MCF 10A (cell line): Measurements from ENCODE around the gene SIAH3. TPM values are rescaled to one million over a fixed set of nuclear protein-coding genes. Genes with fewer than 3 reads are reported as not detected.
A peak's percentile ranks its signal among the peaks of the same experiment; 100 is the strongest.

Source experiments
- BruUV-seq: library from RNA; stranded (reverse); fragments of 400-500 nt; replicated peaks from 2 replicates; lab custom pipeline; 2021; lab: Mats Ljungman, UMichigan
- CTCF ChIA-PET: fragments of 300-600 bp; sonication (Branson Sonifier 250); formaldehyde crosslinking; extraction: SDS; loops from one replicate; lab custom pipeline; 2021; ENCODE audit warnings: antibody characterized with exemption, inconsistent platforms; lab: Yijun Ruan, JAX
- POLR2A ChIA-PET: fragments of 300-600, 350-650 bp; sonication (Branson Sonifier 250); formaldehyde crosslinking; extraction: SDS; loops from one replicate; lab custom pipeline; 2020; ENCODE audit warnings: antibody characterized with exemption, inconsistent platforms; lab: Yijun Ruan, JAX
- DNase-seq: peaks from one replicate; pipeline ENCODE4 v3.0.0-alpha.2; 2018; ENCODE audit not compliant: unreplicated experiment
- H3K27ac Mint-ChIP-seq: one replicate; pipeline ENCODE4 v1.8.0; 2022; ENCODE audit warnings: mild to moderate bottlenecking, low read depth, mixed read lengths; ENCODE audit not compliant: unreplicated experiment
- H3K27me3 Mint-ChIP-seq: one replicate; pipeline ENCODE4 v1.8.0; 2022; ENCODE audit warnings: mixed read lengths; ENCODE audit not compliant: insufficient read depth, unreplicated experiment
- H3K36me3 Mint-ChIP-seq: one replicate; pipeline ENCODE4 v1.8.0; 2022; ENCODE audit warnings: mild to moderate bottlenecking, moderate library complexity, mixed read lengths; ENCODE audit not compliant: insufficient read depth, unreplicated experiment
- H3K4me1 Mint-ChIP-seq: one replicate; pipeline ENCODE4 v1.8.0; 2022; ENCODE audit warnings: mixed read lengths; ENCODE audit not compliant: insufficient read depth, unreplicated experiment
- H3K4me3 Mint-ChIP-seq: one replicate; pipeline ENCODE4 v1.8.0; 2022; ENCODE audit warnings: mild to moderate bottlenecking, moderate library complexity, mixed read lengths; ENCODE audit not compliant: unreplicated experiment
- H3K9me3 Mint-ChIP-seq: one replicate; pipeline ENCODE4 v1.8.0; 2022; ENCODE audit warnings: mixed read lengths; ENCODE audit not compliant: unreplicated experiment
- intact Hi-C: fragments of 100-400 bp; cut with micrococcal nuclease; formaldehyde crosslinking; loops from 2 replicates; pipeline ENCODE4 v1.14.1; 2022
- total RNA-seq: library from RNA; stranded (reverse); gene quantifications from 2 replicates; pipeline ENCODE4 v1.2.3, GENCODE V29; 2022
- TF ChIP-seq, protein P1 (sequence below): fragments of 200-600 bp; IDR thresholded peaks from one replicate; pipeline ENCODE4 v1.8.0; 2022; ENCODE audit warnings: antibody characterized with exemption, mild to moderate bottlenecking; ENCODE audit not compliant: unreplicated experiment

SIAH3 gene
- total RNA-seq, 1 experiment from 2014 or later: not detected

DNA sequence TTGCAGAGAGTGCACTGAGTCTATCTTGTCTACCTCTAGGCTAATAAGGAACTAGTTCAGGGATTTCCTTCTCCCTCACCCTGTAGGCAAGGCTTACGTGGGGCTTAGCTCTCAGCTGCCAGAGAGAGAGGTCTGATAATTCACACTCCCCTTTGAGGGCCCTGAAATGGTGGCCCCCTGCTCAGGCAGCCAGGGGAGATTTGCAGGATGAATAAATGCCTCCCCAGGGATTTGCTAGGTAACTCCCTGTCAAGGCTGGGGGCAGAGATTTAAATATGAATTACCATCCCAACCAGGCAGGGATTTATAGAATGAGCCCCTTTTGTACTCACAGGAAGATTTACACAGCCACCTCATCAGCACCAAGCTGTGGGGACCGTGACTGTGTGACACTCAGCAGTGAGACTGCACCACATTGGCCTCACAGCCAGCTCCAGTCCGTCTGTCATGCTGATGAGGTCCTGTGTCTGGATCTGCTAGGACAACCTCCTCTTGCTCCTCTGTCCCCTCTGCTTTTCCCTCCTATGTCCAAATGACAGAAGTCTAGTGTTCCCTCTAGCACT is 76.1 kb downstream of the SIAH3 start:
- no peaks in the 10 kb centered on the region for H3K9me3 Mint-ChIP-seq
- DNase-seq: no peak
- H3K27me3 Mint-ChIP-seq: no peaks in the 10 kb centered on the region
- no peak overlapping the region for H3K4me3 Mint-ChIP-seq
- TF ChIP-seq, protein P1, sequence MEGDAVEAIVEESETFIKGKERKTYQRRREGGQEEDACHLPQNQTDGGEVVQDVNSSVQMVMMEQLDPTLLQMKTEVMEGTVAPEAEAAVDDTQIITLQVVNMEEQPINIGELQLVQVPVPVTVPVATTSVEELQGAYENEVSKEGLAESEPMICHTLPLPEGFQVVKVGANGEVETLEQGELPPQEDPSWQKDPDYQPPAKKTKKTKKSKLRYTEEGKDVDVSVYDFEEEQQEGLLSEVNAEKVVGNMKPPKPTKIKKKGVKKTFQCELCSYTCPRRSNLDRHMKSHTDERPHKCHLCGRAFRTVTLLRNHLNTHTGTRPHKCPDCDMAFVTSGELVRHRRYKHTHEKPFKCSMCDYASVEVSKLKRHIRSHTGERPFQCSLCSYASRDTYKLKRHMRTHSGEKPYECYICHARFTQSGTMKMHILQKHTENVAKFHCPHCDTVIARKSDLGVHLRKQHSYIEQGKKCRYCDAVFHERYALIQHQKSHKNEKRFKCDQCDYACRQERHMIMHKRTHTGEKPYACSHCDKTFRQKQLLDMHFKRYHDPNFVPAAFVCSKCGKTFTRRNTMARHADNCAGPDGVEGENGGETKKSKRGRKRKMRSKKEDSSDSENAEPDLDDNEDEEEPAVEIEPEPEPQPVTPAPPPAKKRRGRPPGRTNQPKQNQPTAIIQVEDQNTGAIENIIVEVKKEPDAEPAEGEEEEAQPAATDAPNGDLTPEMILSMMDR: no peak
- intact Hi-C loops: no loop called here
- no peaks in the 10 kb centered on the region for H3K36me3 Mint-ChIP-seq
- CTCF ChIA-PET: interaction anchor here (0.7 kb wide), 1 partner anchor 28 kb away, joined by 3 read pairs; no protein-coding TSS in a partner anchor
- no TSS peak for BruUV-seq
- no peak overlapping the region for H3K27ac Mint-ChIP-seq
- POLR2A ChIA-PET: interaction anchor here (0.7 kb wide), 1 partner anchor 16 kb away, joined by 3 read pairs; no protein-coding TSS in a partner anchor
- H3K4me1 Mint-ChIP-seq: no peaks in the 10 kb centered on the region

DNA sequence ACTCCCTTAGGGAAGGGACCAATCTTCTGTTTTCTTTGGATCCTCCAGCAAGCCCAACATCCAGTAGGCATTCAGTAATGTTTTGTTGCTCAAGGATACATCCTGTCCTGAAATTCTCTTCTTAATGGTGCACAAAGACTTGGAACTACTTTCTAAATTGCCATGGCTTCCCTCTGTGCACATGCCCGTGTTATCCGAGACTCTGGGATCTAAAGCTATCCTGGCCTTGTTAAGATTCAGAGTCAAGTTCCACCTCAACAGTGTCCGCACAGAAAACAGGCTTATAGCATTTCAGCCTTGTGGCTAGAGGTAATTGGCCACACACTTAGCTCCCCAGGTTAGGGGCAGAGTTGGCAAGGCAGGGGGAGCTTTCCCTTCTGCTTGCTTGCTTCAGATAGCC is 77.6 kb downstream of the SIAH3 start:
- TF ChIP-seq, protein P1: no peak
- no peak overlapping the region for H3K27ac Mint-ChIP-seq
- CTCF ChIA-PET: no interaction called here
- POLR2A ChIA-PET: interaction anchor here (1.7 kb wide), 1 partner anchor 34 kb away, joined by 3 read pairs; no protein-coding TSS in a partner anchor
- H3K36me3 Mint-ChIP-seq: no peaks in the 10 kb centered on the region
- no peaks in the 10 kb centered on the region for H3K4me1 Mint-ChIP-seq
- no peak for DNase-seq
- H3K4me3 Mint-ChIP-seq: no peak overlapping the region
- intact Hi-C loops: no loop called here
- BruUV-seq: no TSS peak
- H3K27me3 Mint-ChIP-seq: no peaks in the 10 kb centered on the region
- no peaks in the 10 kb centered on the region for H3K9me3 Mint-ChIP-seq

DNA sequence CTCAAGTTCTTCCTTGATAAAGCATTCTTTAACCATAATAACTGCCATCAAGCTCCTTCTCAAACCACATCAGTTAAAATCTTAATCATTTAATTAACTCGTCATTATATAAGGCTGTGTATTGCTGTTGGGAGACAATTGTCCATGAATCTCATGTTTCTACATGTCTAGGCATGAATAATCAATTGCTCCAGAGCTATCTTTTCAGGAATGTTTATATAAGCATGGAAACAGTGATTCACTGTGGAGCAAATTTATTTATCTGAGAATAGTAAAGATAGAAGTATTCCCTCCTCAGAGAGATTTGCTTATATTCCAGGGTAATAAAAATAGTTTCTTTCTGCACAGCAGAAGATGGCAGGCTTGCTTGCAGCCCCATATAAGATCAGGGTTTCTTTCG is 78.3 kb downstream of the SIAH3 start:
- Mint-ChIP-seq H3K9me3 (no peaks in the 10 kb centered on the region), H3K27me3 (no peaks in the 10 kb centered on the region), H3K4me1 (no peaks in the 10 kb centered on the region)

DNA sequence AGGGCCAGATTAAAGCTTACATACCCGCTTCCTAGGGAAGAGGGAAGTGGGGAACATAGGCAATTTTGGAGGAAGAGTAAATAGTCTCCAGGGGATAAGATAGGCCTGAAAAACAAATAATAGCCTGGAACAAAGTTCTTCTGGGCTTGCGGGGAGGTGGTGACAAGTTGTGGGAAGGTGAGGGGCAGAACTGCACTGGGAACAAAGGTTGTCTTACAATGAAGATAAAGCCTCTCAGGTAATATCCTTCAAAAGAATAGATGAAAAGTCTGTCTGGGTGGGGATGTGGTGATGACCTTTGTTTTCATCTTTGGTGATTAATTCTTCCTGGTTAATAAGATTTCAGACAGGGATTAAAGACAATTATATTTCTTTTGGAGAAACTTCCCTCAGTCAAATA is 80.7 kb downstream of the SIAH3 start:
- ChIA-PET POLR2A (no interaction called here), CTCF (interaction anchor here (0.6 to 1.2 kb wide), 2 partner anchors 37 to 262 kb away, joined by 3 read pairs; no protein-coding TSS in a partner anchor)
- BruUV-seq: no TSS peak
- no peaks in the 10 kb centered on the region for H3K9me3 Mint-ChIP-seq
- H3K36me3 Mint-ChIP-seq: no peaks in the 10 kb centered on the region
- H3K4me1 Mint-ChIP-seq: no peaks in the 10 kb centered on the region
- no peak overlapping the region for H3K27ac Mint-ChIP-seq
- no peaks in the 10 kb centered on the region for H3K27me3 Mint-ChIP-seq
- intact Hi-C loops: no loop called here
- TF ChIP-seq, protein P1: no peak
- DNase-seq: no peak
- H3K4me3 Mint-ChIP-seq: no peak overlapping the region

More for the DNA sequence above, 78.3 kb downstream of the SIAH3 start:
- DNase-seq: peak; percentile 50
- Mint-ChIP-seq H3K27ac (no peak overlapping the region), H3K4me3 (no peak overlapping the region), H3K36me3 (no peaks in the 10 kb centered on the region)
- no TSS peak for BruUV-seq
- ChIA-PET POLR2A (interaction anchor here (0.6 to 1.7 kb wide), 3 partner anchors 35 to 233 kb away, joined by 3 read pairs; no protein-coding TSS in a partner anchor), CTCF (no interaction called here)
- TF ChIP-seq, protein P1: no peak
- intact Hi-C loops: no loop called here
